Measurements from ENCODE around the gene CD84. TPM values are rescaled to one million over a fixed set of nuclear protein-coding genes. Genes with fewer than 3 reads are reported as not detected.
A peak's percentile ranks its signal among the peaks of the same experiment; 100 is the strongest.

The CD84 gene
- total RNA-seq, 2 experiments from 2014 or later: 22.2 to 23.4 TPM

GRCh38 chr1:160520999-160521398 lies 58.3 kb downstream of the CD84 start:
- no peak overlapping the region for H2AFZ ChIP-seq (ENCODE audit: low read length)
- H3K4me1 ChIP-seq (ENCODE audit: insufficient read depth, low read length, poor library complexity, severe bottlenecking): peaks cover 61% of the 10 kb centered on the region
- peaks cover 27% of the 10 kb centered on the region for H3K36me3 ChIP-seq (ENCODE audit: insufficient read depth, low read length)
- peak overlapping the region; percentile 83 for H3K4me3 ChIP-seq (ENCODE audit: low read depth, low read length, poor library complexity, severe bottlenecking)
- BruUV-seq (replicated peaks): no TSS peak
- intact Hi-C loops (cut with micrococcal nuclease; ENCODE audit: unreplicated experiment): loop anchor here (1.0 to 5.0 kb wide), 2 partner anchors 86 to 151 kb away; no protein-coding TSS in a partner anchor
- DNase-seq (ENCODE audit: low spot score): peak; percentile 89
- peaks cover 21% of the 10 kb centered on the region; the same call in 1 of the 2 replicates for H3K9me3 ChIP-seq (ENCODE audit: low read length)
- no peaks in the 10 kb centered on the region for H3K9me2 ChIP-seq (ENCODE audit: insufficient read depth, low read length)
- ChIA-PET POLR2A (interaction anchor here (1.0 to 2.6 kb wide), 7 partner anchors 20 to 89 kb away, joined by 3 to 24 read pairs (median 4); no protein-coding TSS in a partner anchor), CTCF (ENCODE audit: unreplicated experiment) (interaction anchor here (1.4 kb wide), 1 partner anchor 15 kb away, joined by 3 read pairs; no protein-coding TSS in a partner anchor)
- peaks cover 66% of the 10 kb centered on the region for H3K79me2 ChIP-seq (ENCODE audit: insufficient read depth, low read depth, low read length)
- no peaks in the 10 kb centered on the region for H4K20me1 ChIP-seq (ENCODE audit: insufficient read depth, low read length)
- peak overlapping the region; percentile 92 for H3K4me2 ChIP-seq (ENCODE audit: low read length)
- H3K27ac ChIP-seq (ENCODE audit: low read depth, low read length, poor library complexity, severe bottlenecking): peak overlapping the region; percentile 98
- TF ChIP-seq EZH2phosphoT487 (IDR thresholded peaks at IDR 0.05; ENCODE audit: borderline replicate concordance, low read depth, low read length) (no peak), CTCF (conservative IDR thresholded peaks at IDR 0.05; ENCODE audit: low read length) (no peak)

- intact Hi-C loops (cut with micrococcal nuclease; ENCODE audit: unreplicated experiment): loop anchor here (1.0 to 5.0 kb wide), 2 partner anchors 87 to 152 kb away; no protein-coding TSS in a partner anchor
- Histone ChIP-seq H2AFZ (ENCODE audit: low read length) (no peak overlapping the region), H3K4me3 (ENCODE audit: low read depth, low read length, poor library complexity, severe bottlenecking) (peak overlapping the region; percentile 83), H3K9me2 (ENCODE audit: insufficient read depth, low read length) (no peaks in the 10 kb centered on the region), H3K9me3 (ENCODE audit: low read length) (peaks cover 25% of the 10 kb centered on the region; the same call in 1 of the 2 replicates), H3K79me2 (ENCODE audit: insufficient read depth, low read depth, low read length) (peaks cover 70% of the 10 kb centered on the region), H3K4me2 (ENCODE audit: low read length) (peak overlapping the region; percentile 92), H3K4me1 (ENCODE audit: insufficient read depth, low read length, poor library complexity, severe bottlenecking) (peaks cover 65% of the 10 kb centered on the region), H3K27ac (ENCODE audit: low read depth, low read length, poor library complexity, severe bottlenecking) (peak overlapping the region; percentile 98), H3K36me3 (ENCODE audit: insufficient read depth, low read length) (peaks cover 30% of the 10 kb centered on the region), H4K20me1 (ENCODE audit: insufficient read depth, low read length) (no peaks in the 10 kb centered on the region)
- no peak for DNase-seq (ENCODE audit: low spot score)
- BruUV-seq (replicated peaks): no TSS peak
- ChIA-PET POLR2A (interaction anchor here (1.0 to 1.6 kb wide), 6 partner anchors 23 to 89 kb away, joined by 3 to 5 read pairs (median 4); no protein-coding TSS in a partner anchor), CTCF (ENCODE audit: unreplicated experiment) (no interaction called here)
- TF ChIP-seq EZH2phosphoT487 (IDR thresholded peaks at IDR 0.05; ENCODE audit: borderline replicate concordance, low read depth, low read length) (no peak), CTCF (conservative IDR thresholded peaks at IDR 0.05; ENCODE audit: low read length) (no peak)
Observed at GRCh38 chr1:160520582-160520981, 58.7 kb downstream of the CD84 start.

Data from OCI-LY7 (cell line).